Mononuclear cell (primary cell): ENCODE data around the gene AQP5. TPM values are rescaled to one million over a fixed set of nuclear protein-coding genes. Genes with fewer than 3 reads are reported as not detected.

Source experiments
- H3K27me3 ChIP-seq: 2 replicates; pipeline ENCODE4 v1.6.0; 2011; ENCODE audit warnings: low read length, control low read depth; ENCODE audit not compliant: insufficient read depth
- H3K4me1 ChIP-seq: 2 replicates; pipeline ENCODE4 v1.5.1; 2011; ENCODE audit warnings: mild to moderate bottlenecking, low read length, control low read depth; ENCODE audit not compliant: insufficient read depth
- H3K4me3 ChIP-seq: 2 replicates; pipeline ENCODE4 v1.5.1; 2011; ENCODE audit warnings: mild to moderate bottlenecking, low read length, moderate library complexity
- H3K9me3 ChIP-seq: 2 replicates; pipeline ENCODE4 v1.5.1; 2011; ENCODE audit warnings: low read depth, mild to moderate bottlenecking, control low read depth, low read length
- total RNA-seq: library from RNA; depleted of rRNA; stranded (reverse); fragments of >200 nt; gene quantifications from one replicate; pipeline ENCODE4 v1.2.3, GENCODE V29; 2012

AQP5 gene
- total RNA-seq, 1 donor: not detected

DNA sequence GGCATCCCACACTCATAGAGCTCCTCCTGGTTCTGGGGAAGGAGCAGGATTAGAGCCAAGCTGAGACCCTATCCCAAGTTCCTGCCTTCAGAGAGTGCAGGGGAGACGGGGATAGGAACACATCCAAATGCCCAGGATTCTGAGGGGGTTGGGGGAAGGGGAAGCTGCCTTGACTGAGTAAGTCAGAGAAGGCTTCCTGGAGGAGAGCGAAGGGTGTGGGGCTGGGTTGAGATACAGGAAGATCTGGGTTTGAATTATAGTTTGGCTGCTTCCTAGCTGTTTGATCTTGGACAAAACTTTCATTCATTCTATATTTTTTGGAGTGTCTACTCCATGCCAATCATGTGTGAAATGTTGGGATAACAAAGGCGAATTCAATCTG, 19.2 kb upstream of the AQP5 start:
- Histone ChIP-seq H3K27me3 (no peaks in the 10 kb centered on the region), H3K4me1 (peaks cover 25% of the 10 kb centered on the region), H3K4me3 (no peak overlapping the region), H3K9me3 (no peaks in the 10 kb centered on the region)

- no peaks in the 10 kb centered on the region for H3K27me3 ChIP-seq
- H3K4me1 ChIP-seq: peaks cover 25% of the 10 kb centered on the region
- no peaks in the 10 kb centered on the region for H3K9me3 ChIP-seq
- no peak overlapping the region for H3K4me3 ChIP-seq
Observed at GRCh38 chr12:49942921-49943624, 18.6 kb upstream of the AQP5 start.

DNA sequence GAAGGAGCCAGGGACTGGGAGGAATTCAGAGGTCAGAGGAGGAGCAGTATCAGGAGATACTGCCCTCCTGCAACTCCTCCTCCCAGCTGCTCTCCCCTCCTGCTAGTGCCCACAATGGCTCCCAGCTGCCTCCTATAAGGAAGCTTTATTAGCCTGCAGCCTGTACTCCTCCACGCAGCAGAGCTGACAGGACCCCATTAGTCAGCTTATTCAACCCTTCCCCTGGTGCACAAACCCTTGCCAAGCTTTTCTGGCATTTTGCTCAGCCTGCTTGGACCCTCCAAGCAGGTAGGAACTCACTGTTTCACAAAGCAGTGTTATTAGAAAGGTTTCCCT, 18.1 kb upstream of the AQP5 start:
- no peaks in the 10 kb centered on the region for H3K27me3 ChIP-seq
- H3K4me3 ChIP-seq: no peak overlapping the region
- peaks cover 28% of the 10 kb centered on the region for H3K4me1 ChIP-seq
- no peaks in the 10 kb centered on the region for H3K9me3 ChIP-seq

DNA sequence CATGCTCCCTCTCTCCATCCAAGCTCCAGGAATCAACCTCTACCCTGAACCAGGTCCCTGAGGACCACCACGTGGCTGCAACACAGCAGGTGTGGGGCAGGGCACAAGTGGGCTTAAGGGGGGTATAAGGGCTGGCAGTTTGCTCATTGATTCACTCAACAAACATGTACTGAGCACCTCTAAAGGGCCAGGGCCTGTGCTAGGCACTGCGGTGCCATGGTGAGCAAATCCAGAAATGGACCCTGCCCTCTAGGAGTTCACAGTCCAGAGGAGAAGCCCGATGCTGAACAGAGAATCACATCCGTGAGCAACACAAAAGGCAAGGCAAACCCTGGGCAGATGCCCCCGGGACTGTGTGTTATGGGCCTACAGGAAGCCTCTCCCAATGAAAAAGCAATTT, 17.6 kb upstream of the AQP5 start:
- Histone ChIP-seq H3K4me3 (no peak overlapping the region), H3K27me3 (no peaks in the 10 kb centered on the region), H3K4me1 (peaks cover 31% of the 10 kb centered on the region), H3K9me3 (no peaks in the 10 kb centered on the region)

GRCh38 chr12:49944718-49945117, 17.0 kb upstream of the AQP5 start:
- H3K4me3 ChIP-seq: no peak overlapping the region
- peaks cover 35% of the 10 kb centered on the region for H3K4me1 ChIP-seq
- H3K27me3 ChIP-seq: no peaks in the 10 kb centered on the region
- H3K9me3 ChIP-seq: no peaks in the 10 kb centered on the region

GRCh38 chr12:49945394-49946080, 16.1 kb upstream of the AQP5 start:
- H3K4me1 ChIP-seq: peaks cover 35% of the 10 kb centered on the region
- H3K4me3 ChIP-seq: no peak overlapping the region

DNA sequence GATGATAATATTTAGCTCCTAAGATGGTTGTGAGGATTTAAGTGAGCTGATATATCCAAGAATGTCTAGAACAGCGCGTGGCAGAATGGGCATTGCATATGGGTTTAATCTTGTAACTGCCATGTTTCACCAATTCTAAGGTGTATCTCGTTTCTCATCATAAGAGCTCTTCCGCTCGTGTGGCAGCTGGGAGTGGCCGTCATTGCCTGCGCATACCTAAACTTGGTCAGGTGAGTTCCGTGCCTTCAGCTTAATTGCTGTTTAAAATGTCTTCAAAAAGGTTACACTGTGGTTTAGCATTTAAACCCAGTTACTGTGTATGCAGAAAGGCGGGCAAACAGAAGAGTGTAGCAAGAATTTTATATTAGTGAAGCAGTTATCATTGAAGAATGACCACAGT, 15.6 kb upstream of the AQP5 start:
- Histone ChIP-seq H3K9me3 (no peaks in the 10 kb centered on the region), H3K4me1 (peaks cover 35% of the 10 kb centered on the region), H3K4me3 (no peak overlapping the region), H3K27me3 (no peaks in the 10 kb centered on the region)

More at GRCh38 chr12:49945394-49946080, 16.1 kb upstream of the AQP5 start:
- H3K27me3 ChIP-seq: no peaks in the 10 kb centered on the region
- no peaks in the 10 kb centered on the region for H3K9me3 ChIP-seq

DNA sequence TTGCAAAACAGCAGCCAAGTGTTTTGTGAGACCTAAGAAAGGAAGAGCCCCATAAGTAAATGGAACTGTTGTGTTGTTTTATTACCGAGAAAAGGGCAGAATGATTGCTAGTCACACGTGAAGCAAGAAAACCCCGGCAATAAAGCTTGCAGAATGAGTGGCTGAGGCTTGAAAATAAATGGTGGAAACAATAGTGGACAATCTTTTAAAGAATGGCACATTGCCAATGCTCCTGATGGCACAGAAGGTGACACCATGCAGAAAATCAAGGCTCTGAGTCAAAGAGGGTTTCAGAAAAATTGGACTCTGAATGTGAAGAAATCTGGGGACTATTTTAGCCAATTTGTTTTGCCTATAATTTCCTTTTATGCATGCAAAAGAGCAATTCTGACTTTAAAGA, 15.2 kb upstream of the AQP5 start:
- H3K4me3 ChIP-seq: no peak overlapping the region
- no peaks in the 10 kb centered on the region for H3K9me3 ChIP-seq
- peaks cover 35% of the 10 kb centered on the region for H3K4me1 ChIP-seq

DNA sequence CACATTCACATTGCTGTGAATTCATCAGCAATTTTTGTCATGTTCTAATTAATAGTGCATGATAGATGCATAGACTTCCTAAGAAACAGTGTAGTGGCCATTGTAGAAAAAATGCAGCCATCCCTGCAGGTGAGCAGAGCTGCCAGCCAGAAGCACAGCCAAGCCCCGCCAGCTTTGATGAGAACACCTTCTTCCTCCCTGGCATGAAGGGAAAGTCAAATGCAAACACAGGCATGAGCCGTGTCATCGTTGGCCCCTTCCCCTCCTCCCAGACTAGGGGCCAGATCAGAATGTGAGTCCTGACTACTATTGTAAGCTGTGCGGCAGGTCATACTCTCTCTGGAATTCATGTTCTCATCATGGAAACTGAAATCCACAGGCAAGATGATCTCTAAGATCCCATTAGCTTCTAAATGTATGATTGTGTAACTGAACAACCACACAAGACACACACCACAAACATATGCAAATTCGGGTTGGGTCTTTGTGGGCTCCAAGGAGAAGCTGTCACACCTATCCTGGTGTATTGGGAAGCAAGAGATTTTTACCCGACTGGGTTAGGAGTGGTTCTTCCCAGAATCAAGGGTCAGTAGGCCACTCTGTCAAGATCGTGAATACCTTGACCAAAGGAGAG, 14.0 kb upstream of the AQP5 start:
- no peaks in the 10 kb centered on the region for H3K27me3 ChIP-seq
- H3K4me1 ChIP-seq: peaks cover 31% of the 10 kb centered on the region
- no peaks in the 10 kb centered on the region for H3K9me3 ChIP-seq
- no peak overlapping the region for H3K4me3 ChIP-seq

More for the DNA sequence above, 15.2 kb upstream of the AQP5 start:
- no peaks in the 10 kb centered on the region for H3K27me3 ChIP-seq

DNA sequence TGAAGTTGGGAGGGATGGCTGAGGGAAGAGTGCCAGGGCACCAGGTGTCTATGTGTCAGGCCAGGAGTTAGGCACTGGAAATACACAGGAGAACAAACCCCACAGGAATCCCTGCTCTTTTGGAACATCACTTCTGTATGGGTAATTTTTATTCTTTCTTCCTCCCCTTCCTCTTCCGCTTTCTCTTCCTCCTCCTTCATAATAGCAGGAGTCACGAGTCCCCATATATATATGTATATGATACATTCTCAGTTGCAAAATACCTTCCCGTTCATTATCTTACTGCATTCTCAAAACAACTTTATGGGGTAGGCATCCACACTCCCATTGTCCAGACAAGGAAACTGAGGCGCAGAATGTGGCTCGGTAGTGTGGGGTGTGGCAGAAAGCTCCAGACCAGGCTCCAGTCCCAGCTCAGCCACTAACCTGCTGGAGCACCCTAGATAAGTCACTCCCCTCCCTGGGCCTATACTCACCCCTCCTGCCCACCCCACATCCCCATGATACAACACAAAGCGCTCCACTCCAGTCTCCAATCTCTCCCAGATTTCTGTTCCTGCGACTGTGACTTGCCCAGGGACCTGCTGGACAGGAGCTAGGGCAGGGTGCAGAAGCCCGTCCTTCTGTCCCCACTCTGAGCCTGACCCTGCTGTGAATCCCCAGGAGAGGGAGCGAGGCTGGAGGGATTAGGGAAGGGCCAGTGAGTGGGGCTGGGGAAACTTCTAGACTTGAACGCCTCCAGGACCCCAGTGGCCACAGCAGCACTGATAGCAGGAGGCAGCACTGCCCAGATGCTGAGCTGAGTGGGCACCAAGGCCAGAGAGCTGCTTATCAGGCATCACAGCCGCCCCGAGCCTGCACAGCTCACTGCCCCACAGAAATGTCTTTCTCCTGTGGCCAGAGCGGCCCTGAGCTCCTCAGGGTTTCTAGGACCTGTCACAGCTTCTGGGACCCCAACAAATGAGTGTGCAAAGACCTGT, 12.5 kb upstream of the AQP5 start:
- Histone ChIP-seq H3K4me1 (peaks cover 18% of the 10 kb centered on the region), H3K27me3 (peaks cover 9% of the 10 kb centered on the region), H3K4me3 (no peak overlapping the region), H3K9me3 (no peaks in the 10 kb centered on the region)

DNA sequence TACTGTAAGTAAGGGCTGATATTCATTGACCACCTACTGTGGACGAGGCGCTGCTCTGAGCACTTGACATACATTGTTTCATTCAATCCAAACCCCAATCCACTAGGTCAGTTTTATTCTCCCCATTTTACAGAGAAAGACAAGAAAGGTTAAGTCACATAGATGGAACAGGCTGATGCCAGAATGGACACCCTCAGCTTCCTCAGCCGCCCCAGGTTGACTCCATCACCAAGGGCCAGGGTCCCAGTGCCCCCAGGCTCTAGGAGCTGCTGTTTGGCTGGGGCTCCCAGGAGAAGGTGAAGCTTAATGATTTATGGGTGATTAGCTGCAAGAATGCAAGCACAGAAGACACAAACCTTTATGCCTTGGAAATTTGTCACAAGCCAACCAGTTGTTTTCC, 11.8 kb upstream of the AQP5 start:
- Histone ChIP-seq H3K9me3 (no peaks in the 10 kb centered on the region), H3K27me3 (peaks cover 16% of the 10 kb centered on the region), H3K4me3 (no peak overlapping the region), H3K4me1 (peaks cover 16% of the 10 kb centered on the region)

- Histone ChIP-seq H3K9me3 (no peaks in the 10 kb centered on the region), H3K27me3 (peaks cover 23% of the 10 kb centered on the region), H3K4me3 (no peak within 1 kb of the TSS), H3K4me1 (peaks cover 14% of the 10 kb centered on the region)
Observed at GRCh38 chr12:49950273-49951251, 11.1 kb upstream of the AQP5 start, which contains the start of gene AQP2. AQP2 (plus strand) TSS chr12:49950737; CDS start chr12:49950831, 94 bp downstream.

DNA sequence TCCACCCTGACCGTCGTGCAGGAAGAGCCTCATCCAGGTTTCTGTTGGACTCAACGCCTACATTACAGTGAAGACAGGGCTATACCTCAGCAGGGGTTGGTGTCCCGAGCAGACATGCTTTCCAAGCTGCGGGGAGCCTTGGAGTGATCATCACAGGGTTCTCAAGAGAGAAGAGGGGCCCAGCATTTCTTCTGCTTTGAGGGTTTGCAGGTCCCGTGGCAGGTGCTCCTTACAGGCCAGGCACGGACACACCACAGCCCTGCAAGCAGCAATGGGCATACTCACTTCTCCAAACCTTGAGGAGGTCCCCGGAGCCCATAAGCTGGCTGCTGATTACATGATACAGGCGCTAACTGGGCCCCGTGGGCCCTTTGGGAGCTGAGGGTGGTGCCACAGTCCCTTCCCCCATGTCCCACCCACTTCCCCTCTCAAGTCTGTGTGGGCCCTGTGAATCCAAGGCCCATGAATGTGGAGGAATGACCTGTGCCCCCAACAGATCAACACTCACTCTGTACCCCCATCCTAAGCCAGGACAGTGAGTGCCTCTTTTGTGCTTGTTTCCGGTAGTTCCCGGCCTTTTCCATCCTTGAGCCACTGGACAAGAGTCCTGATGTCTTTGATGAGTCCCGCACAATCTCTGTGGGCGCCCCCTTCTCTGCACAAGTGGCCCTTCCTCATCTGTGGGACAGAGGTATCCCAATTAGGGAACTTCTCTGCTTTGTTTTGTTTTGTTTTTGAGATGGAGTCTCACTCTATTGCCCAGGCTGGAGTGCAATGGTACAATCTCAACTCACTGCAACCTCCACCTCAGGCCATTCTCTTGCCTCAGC, 10.0 kb upstream of the AQP5 start:
- Histone ChIP-seq H3K9me3 (no peaks in the 10 kb centered on the region), H3K4me3 (no peak overlapping the region), H3K4me1 (peaks cover 23% of the 10 kb centered on the region), H3K27me3 (peaks cover 34% of the 10 kb centered on the region)
